A549 (cell line): ENCODE data around the gene VTA1.

ENCODE experiments used
- BHLHE40 ChIP-seq: IDR thresholded peaks from 2 replicates; pipeline ENCODE4 v1.6.1; 2012; ENCODE audit warnings: low read depth, low read length, inconsistent platforms
- CEBPB ChIP-seq, 2 experiments: fragments of >200 bp in 1 of 2; sonication (Bioruptor Twin) in 1 of 2; formaldehyde crosslinking in 1 of 2; IDR thresholded peaks; 2 replicates each; pipeline ENCODE4 v1.6.1; 2012 to 2016
- CTCF ChIP-seq: fragments of >200 bp; sonication (Bioruptor Twin); formaldehyde crosslinking; IDR thresholded peaks from 3 replicates; pipeline ENCODE4 v1.5.1; 2016
- EHMT2 ChIP-seq: fragments of 200-600 bp; sonication (generic); IDR thresholded peaks from 2 replicates; pipeline ENCODE4 v1.6.1; 2016; ENCODE audit warnings: antibody characterized with exemption, low read depth, mild to moderate bottlenecking, moderate library complexity
- EP300 ChIP-seq, 2 experiments: fragments of >200 bp; sonication (Bioruptor Twin); formaldehyde crosslinking; IDR thresholded peaks; 2 replicates in 1 of 2; 3 replicates in 1 of 2; pipeline ENCODE4 v1.6.1; 2016 to 2017
- ESRRA ChIP-seq: fragments of 150-350 bp; IDR thresholded peaks from 2 replicates; pipeline ENCODE4 v1.6.1; 2014; ENCODE audit warnings: mild to moderate bottlenecking, low read length, borderline replicate concordance
- HDAC2 ChIP-seq: fragments of 200-600 bp; sonication (generic); IDR thresholded peaks from 2 replicates; pipeline ENCODE4 v1.6.1; 2016
- JUN ChIP-seq, 2 experiments: fragments of >200 bp; sonication (Bioruptor Twin); formaldehyde crosslinking; IDR thresholded peaks; 2 replicates in 1 of 2; 3 replicates in 1 of 2; pipeline ENCODE4 v1.6.1; 2016 to 2017
- MAX ChIP-seq: IDR thresholded peaks from 2 replicates; pipeline ENCODE4 v1.6.1; 2012
- NPAS2 ChIP-seq: fragments of 250-450 bp; sonication (Bioruptor Pico); IDR thresholded peaks from 2 replicates; pipeline ENCODE4 v1.8.0; 2022; ENCODE audit warnings: mild to moderate bottlenecking, moderate library complexity, borderline replicate concordance
- SMC3 ChIP-seq: fragments of >200 bp; sonication (Bioruptor Twin); formaldehyde crosslinking; IDR thresholded peaks from 3 replicates; pipeline ENCODE4 v1.6.1; 2018; ENCODE audit warnings: inconsistent platforms
- SREBF2 ChIP-seq: fragments of 450-650 bp; IDR thresholded peaks from 2 replicates; pipeline ENCODE4 v1.6.1; 2014; ENCODE audit warnings: mild to moderate bottlenecking, moderate library complexity
- TF ChIP-seq, protein P1 (sequence below): fragments of 250-450 bp; sonication (Bioruptor Pico); IDR thresholded peaks from 2 replicates; pipeline ENCODE4 v1.5.0; 2021; ENCODE audit warnings: mild to moderate bottlenecking, moderate library complexity, borderline replicate concordance

DNA sequence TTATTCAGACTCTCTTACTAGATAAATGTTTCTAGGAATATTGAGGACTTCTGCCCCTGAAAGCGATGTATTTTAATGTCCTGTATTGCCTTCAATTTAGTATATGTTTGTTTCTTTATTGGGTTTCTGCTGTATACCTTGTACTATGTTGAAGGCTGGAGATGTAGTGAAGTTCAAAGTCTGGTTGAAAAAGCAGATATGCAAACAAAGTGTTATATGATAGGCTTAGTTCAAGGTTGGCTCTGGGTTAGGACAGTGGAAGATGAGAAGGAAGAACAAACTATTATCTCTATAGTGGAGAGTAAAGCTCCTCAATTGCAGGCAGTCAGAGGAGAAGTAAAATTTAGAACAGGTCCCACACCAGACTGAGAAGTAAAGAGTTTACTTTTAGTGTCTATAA lies 118.4 kb downstream of the VTA1 start:
- no peak for TF ChIP-seq EHMT2
- no peak for TF ChIP-seq HDAC2
- TF ChIP-seq EP300 (IDR thresholded peaks at IDR 0.05): no peak
- TF ChIP-seq NPAS2 (CRISPR knock-in tag): no peak
- no peak for TF ChIP-seq CTCF
- no peak for TF ChIP-seq SMC3
- no peak for TF ChIP-seq BHLHE40
- no peak for TF ChIP-seq MAX
- TF ChIP-seq CEBPB (IDR thresholded peaks at IDR 0.05): no peak
- TF ChIP-seq, protein P1, sequence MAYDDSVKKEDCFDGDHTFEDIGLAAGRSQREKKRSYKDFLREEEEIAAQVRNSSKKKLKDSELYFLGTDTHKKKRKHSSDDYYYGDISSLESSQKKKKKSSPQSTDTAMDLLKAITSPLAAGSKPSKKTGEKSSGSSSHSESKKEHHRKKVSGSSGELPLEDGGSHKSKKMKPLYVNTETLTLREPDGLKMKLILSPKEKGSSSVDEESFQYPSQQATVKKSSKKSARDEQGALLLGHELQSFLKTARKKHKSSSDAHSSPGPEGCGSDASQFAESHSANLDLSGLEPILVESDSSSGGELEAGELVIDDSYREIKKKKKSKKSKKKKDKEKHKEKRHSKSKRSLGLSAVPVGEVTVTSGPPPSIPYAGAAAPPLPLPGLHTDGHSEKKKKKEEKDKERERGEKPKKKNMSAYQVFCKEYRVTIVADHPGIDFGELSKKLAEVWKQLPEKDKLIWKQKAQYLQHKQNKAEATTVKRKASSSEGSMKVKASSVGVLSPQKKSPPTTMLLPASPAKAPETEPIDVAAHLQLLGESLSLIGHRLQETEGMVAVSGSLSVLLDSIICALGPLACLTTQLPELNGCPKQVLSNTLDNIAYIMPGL (CRISPR knock-in tag): no peak
- no peak for TF ChIP-seq SREBF2
- no peak for TF ChIP-seq JUN (IDR thresholded peaks at IDR 0.05)
- no peak for TF ChIP-seq ESRRA
